HepG2 (cell line): ENCODE data around the gene SFT2D1. TPM values are rescaled to one million over a fixed set of nuclear protein-coding genes. Genes with fewer than 3 reads are reported as not detected.

ENCODE experiments used
- GTF3A ChIP-seq: sonication (generic); formaldehyde crosslinking; conservative IDR thresholded peaks from 2 replicates; pipeline ENCODE4 v1.4.0; 2020; ENCODE audit warnings: mild to moderate bottlenecking, missing genetic modification reagents
- RBAK ChIP-seq: sonication (generic); formaldehyde crosslinking; IDR thresholded peaks from 2 replicates; pipeline ENCODE4 v1.5.1; 2020; ENCODE audit warnings: mild to moderate bottlenecking, missing genetic modification reagents
- ZFP41 ChIP-seq: sonication (generic); formaldehyde crosslinking; IDR thresholded peaks from 2 replicates; pipeline ENCODE4 v1.4.0; 2020; ENCODE audit warnings: mild to moderate bottlenecking, missing genetic modification reagents, borderline replicate concordance
- ZNF383 ChIP-seq: sonication (generic); formaldehyde crosslinking; IDR thresholded peaks from 2 replicates; pipeline ENCODE4 v1.4.0; 2020; ENCODE audit warnings: missing genetic modification reagents, mild to moderate bottlenecking, borderline replicate concordance
- ZNF629 ChIP-seq: sonication (generic); formaldehyde crosslinking; conservative IDR thresholded peaks from 2 replicates; pipeline ENCODE4 v1.5.0; 2020; ENCODE audit warnings: missing genetic modification reagents
- ZNF639 ChIP-seq: conservative IDR thresholded peaks from 2 replicates; pipeline ENCODE4 v1.6.1; 2018; ENCODE audit warnings: missing genetic modification reagents
- ZNF703 ChIP-seq: sonication (generic); formaldehyde crosslinking; IDR thresholded peaks from 2 replicates; pipeline ENCODE4 v1.5.1; 2020; ENCODE audit warnings: missing genetic modification reagents, mild to moderate bottlenecking, moderate library complexity, borderline replicate concordance
- polyA plus RNA-seq, 8 experiments: library from polyadenylated mRNA; depleted of rRNA in 3 of 8; stranded (reverse) in 7 of 8; unstranded in 1 of 8; fragments of >200 nt; fragmentation: Illumina TruSeq in 4 of 8; extraction: Trizol in 4 of 8; gene quantifications; 2 replicates each; pipeline versions ENCODE4 v1.2.1 to v1.2.3, GENCODE V29; 2011 to 2016; ENCODE audit warnings: low read depth in 4 of 8, missing spikeins in 1 of 8, mixed read lengths in 1 of 8; ENCODE audit not compliant: insufficient read depth in 1 of 8
- total RNA-seq, 5 experiments: library from RNA; depleted of rRNA; stranded (reverse); fragments of >200 nt; fragmentation: Illumina TruSeq; extraction: Trizol; gene quantifications; 2 replicates each; pipeline ENCODE4 v1.2.3, GENCODE V29; 2016; ENCODE audit warnings: low read depth in 1 of 5
- TF ChIP-seq, protein P1 (sequence below), 2 experiments: sonication (generic) in 1 of 2; formaldehyde crosslinking in 1 of 2; IDR thresholded peaks; 2 replicates each; pipeline versions ENCODE4 v1.4.0 to v1.6.1; 2018 to 2020; ENCODE audit warnings: missing genetic modification reagents in 2 of 2, borderline replicate concordance in 1 of 2, low read depth in 1 of 2, mild to moderate bottlenecking in 1 of 2, missing biosample characterization in 1 of 2
- TF ChIP-seq, protein P2 (sequence below): sonication (generic); formaldehyde crosslinking; IDR thresholded peaks from 2 replicates; pipeline ENCODE4 v1.5.0; 2020; ENCODE audit warnings: mild to moderate bottlenecking, missing genetic modification reagents
- TF ChIP-seq, protein P3 (sequence below): sonication (generic); formaldehyde crosslinking; IDR thresholded peaks from 2 replicates; pipeline ENCODE4 v1.5.0; 2020; ENCODE audit warnings: mild to moderate bottlenecking, missing genetic modification reagents

Gene SFT2D1
- total and polyA plus RNA-seq, 2 of the 13 experiments (the other 11 are each of a cell fraction or from before 2014, with no cell fraction given): 115 to 147 TPM

DNA sequence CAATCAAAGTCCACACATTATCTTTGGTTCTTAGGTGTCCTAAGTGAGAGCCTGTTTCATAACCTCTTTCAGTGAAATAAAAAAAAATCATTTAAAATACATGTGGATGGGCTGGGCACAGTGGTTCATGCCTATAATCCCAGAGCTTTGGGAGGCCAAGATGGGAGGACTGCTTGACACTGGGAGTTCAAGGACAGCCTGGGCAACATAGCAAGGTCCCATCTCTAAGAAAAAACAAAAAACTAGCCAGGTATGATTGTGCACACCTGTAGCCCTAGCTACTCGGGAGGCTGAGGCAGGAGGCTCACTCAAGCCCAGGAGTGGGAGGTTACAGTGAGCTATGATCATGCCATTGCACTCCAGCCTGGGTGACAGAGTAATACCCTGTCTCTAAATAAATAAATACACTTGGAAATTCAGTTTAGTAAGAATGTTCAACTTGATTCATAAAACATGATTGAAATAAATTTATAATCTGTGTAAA is 36.8 kb upstream of the SFT2D1 start (continued):
- TF ChIP-seq, protein P1, sequence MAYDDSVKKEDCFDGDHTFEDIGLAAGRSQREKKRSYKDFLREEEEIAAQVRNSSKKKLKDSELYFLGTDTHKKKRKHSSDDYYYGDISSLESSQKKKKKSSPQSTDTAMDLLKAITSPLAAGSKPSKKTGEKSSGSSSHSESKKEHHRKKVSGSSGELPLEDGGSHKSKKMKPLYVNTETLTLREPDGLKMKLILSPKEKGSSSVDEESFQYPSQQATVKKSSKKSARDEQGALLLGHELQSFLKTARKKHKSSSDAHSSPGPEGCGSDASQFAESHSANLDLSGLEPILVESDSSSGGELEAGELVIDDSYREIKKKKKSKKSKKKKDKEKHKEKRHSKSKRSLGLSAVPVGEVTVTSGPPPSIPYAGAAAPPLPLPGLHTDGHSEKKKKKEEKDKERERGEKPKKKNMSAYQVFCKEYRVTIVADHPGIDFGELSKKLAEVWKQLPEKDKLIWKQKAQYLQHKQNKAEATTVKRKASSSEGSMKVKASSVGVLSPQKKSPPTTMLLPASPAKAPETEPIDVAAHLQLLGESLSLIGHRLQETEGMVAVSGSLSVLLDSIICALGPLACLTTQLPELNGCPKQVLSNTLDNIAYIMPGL (CRISPR knock-in tag; IDR thresholded peaks at IDR 0.05; ENCODE audit: borderline replicate concordance in 1 of 2, low read depth in 1 of 2): no peak
- TF ChIP-seq ZNF703 (CRISPR knock-in tag) (no peak), ZFP41 (no peak), GTF3A (CRISPR knock-in tag) (no peak), ZNF639 (CRISPR knock-in tag) (no peak), RBAK (CRISPR knock-in tag) (no peak), ZNF383 (no peak), ZNF629 (CRISPR knock-in tag) (no peak)
- TF ChIP-seq, protein P2, sequence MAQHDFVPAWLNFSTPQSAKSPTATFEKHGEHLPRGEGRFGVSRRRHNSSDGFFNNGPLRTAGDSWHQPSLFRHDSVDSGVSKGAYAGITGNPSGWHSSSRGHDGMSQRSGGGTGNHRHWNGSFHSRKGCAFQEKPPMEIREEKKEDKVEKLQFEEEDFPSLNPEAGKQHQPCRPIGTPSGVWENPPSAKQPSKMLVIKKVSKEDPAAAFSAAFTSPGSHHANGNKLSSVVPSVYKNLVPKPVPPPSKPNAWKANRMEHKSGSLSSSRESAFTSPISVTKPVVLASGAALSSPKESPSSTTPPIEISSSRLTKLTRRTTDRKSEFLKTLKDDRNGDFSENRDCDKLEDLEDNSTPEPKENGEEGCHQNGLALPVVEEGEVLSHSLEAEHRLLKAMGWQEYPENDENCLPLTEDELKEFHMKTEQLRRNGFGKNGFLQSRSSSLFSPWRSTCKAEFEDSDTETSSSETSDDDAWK (CRISPR knock-in tag): no peak
- TF ChIP-seq, protein P3, sequence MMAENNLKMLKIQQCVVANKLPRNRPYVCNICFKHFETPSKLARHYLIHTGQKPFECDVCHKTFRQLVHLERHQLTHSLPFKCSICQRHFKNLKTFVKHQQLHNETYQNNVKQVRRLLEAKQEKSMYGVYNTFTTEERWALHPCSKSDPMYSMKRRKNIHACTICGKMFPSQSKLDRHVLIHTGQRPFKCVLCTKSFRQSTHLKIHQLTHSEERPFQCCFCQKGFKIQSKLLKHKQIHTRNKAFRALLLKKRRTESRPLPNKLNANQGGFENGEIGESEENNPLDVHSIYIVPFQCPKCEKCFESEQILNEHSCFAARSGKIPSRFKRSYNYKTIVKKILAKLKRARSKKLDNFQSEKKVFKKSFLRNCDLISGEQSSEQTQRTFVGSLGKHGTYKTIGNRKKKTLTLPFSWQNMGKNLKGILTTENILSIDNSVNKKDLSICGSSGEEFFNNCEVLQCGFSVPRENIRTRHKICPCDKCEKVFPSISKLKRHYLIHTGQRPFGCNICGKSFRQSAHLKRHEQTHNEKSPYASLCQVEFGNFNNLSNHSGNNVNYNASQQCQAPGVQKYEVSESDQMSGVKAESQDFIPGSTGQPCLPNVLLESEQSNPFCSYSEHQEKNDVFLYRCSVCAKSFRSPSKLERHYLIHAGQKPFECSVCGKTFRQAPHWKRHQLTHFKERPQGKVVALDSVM: peak; percentile 93
